Measurements from ENCODE around the gene TAC4.

The TAC4 gene

DNA sequence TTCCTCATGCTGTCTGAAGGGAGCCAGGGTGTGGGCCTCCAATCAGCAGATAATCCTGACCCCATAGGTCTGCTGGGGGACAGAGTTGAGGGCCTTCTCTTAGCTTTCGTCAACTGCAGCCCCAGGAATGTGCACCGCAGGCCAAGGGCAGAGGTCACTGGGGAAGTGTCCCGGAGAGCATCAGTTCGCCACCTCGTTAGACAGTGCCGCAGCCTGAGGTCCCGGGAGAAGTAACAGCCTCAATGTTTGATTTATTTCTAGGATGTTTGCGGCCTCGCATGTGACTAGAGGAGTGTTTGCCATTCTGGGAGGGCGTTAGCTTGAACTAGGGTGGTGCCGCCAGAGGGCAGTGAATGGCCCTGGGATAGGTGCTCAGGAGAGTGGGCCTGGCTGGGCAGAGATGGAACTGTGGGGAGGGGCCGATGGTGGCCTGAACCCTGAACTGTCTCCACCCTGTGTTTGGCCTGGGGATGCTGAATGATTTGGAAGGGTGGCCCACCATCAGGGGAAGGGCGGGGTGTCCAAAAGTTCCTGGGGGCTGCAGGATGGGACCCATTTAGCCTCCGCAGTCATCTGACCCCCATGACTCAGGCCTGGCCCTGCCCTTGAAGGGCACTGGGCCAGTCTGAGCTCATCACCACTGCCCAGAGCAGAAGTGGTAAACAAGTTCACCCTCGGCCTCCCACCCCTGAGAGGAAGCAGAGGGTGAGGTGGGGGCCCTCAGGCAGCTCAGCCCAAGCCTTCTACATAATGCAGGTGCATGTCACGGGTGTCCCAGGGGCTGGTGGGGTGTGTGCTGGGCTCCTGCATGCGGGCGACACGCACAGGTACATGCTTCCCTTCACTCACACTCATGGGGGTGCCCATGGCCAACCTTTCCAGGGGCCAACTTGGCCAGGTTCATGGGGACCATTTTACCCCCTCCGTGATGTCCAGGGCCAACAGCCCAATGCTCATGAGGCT lies 12.4 kb upstream of the TAC4 start:
- Mint-ChIP-seq H3K27me3 (peaks cover 10% of the 10 kb centered on the region), H3K4me1 (peaks cover 4% of the 10 kb centered on the region), H3K9me3 (no peaks in the 10 kb centered on the region), H3K4me3 (no peak overlapping the region), H3K27ac (no peak overlapping the region)
- ATAC-seq (no peak), DNase-seq (no peak)

DNA sequence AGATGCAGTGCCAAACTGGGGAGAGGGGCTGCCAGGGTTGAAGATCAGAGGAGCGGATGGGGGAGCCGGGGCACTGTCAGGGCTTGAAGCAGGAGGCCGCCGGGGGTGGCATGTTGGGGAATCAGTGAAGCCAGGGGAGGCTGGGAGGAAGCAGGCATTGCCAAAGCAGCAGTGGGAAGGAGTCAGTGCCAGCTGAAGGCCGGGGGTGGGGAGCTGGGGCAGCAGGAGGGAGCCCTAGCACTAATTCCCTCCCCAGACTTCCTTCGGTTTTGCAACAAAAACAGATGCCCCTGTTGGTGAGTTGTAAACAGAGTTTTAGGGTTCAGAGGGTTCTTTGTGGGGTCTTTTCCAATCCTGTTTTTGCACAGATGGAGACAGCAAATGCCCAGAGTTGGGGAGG lies 10.9 kb upstream of the TAC4 start:
- Mint-ChIP-seq H3K4me1 (peaks cover 4% of the 10 kb centered on the region), H3K4me3 (no peak overlapping the region), H3K27me3 (peaks cover 10% of the 10 kb centered on the region), H3K9me3 (no peaks in the 10 kb centered on the region), H3K27ac (no peak overlapping the region)
- DNase-seq (no peak), ATAC-seq (no peak)

DNA sequence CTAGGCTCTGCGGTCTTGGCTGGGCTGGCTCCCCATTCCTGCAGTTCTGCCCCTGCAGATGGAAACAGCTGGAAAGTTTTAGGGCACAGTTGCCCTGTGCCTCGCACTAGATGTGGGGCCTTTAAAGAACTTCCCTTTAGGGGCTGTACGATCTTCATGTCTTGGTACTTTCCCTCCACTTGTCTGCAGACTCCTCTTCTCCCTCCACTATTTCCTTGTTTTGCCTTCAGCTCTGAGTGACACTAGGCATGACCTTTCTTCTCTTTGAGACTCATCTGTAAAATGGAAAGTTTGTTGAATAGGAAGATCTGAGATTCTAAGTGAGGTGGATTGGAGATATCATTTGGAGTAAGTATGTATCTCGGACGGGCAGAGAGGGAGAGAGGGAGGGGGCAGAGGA lies 6.3 kb upstream of the TAC4 start:
- ATAC-seq (no peak), DNase-seq (no peak)
- Mint-ChIP-seq H3K27me3 (peaks cover 10% of the 10 kb centered on the region), H3K9me3 (no peaks in the 10 kb centered on the region), H3K4me1 (peaks cover 20% of the 10 kb centered on the region), H3K27ac (no peak overlapping the region), H3K4me3 (no peak overlapping the region)

DNA sequence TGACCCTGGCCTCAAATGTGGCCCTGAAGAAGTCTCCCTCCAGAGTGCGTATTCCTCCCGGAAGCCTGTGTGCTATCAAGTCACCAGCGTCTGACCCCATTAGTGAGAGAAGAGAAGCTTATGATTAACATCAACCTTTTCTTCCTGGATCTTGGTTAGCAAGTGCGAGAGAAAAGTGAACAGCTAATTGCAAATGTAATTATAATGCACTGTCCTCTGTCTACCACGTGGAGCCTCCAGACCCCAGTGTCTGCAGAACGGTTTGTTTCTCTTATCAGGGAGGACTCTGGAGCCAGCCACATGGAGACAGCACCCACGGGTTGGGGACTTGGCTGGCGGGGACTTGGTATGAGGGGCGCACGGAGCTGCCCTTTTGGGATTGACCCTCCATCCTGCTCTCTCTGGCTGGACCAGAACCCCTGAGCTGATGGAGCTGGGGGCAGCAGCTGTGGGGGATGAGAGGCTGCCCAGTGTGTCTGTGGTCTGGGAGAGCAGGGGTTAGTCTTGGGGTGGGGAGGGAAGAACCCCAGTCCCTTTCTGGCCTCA lies 5.7 kb upstream of the TAC4 start:
- Mint-ChIP-seq H3K9me3 (no peaks in the 10 kb centered on the region), H3K4me3 (no peak overlapping the region), H3K4me1 (peaks cover 20% of the 10 kb centered on the region), H3K27me3 (peaks cover 5% of the 10 kb centered on the region), H3K27ac (no peak overlapping the region)
- ATAC-seq (no peak), DNase-seq (no peak)

DNA sequence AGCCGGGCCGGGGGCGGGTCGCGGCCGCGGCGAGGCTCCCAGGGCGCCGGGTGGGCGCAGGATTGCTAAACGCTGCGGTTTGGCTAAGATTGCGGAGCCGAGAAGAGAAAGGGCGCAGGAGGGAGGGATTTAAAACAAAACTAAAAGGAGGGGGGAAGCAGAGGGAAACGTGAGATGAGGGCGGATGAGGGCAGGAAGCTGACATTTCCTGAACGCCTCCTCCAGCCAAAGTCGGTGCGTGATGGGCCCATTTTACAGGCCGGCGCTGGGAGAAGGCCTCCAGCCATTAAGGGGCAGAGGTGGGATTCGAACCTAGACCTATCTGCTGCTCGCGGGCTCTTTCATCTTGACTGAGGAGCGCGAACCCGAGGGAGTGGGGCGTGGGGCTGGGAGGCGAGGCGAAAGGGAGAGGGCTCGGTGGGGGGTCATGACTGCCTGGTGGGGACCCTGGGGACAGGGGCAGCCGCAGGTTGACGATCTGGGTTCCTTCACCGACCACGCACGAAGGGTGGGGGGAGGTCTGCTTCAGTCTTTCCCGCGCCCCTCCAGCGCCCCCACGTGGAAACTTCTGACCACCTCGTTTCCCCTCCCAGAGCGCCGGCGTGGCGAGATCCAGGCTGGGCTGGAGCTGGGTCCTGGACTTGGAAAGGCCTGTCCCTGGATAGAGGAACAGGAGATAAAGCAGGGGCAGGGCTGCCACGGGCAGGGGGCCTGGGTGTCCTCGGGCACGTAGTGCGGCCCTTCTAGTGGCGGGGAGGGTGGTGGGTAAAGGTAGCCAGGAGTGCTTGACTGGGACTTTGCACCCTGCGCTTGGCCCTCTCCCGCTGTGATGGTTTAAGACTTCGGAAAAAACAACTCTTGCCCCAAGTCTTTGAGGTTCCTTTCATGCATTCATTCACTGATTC lies 3.8 kb upstream of the TAC4 start:
- H3K4me1 Mint-ChIP-seq, result peaks cover 20% of the 10 kb centered on the region
- peak overlapping the region; percentile 77 to 91 for H3K27ac Mint-ChIP-seq
- no peaks in the 10 kb centered on the region for H3K9me3 Mint-ChIP-seq
- H3K4me3 Mint-ChIP-seq, result peak overlapping the region; percentile 83 to 85
- peak; percentile 59 to 67 for DNase-seq
- peak; percentile 73 for ATAC-seq
- H3K27me3 Mint-ChIP-seq, result no peaks in the 10 kb centered on the region

DNA sequence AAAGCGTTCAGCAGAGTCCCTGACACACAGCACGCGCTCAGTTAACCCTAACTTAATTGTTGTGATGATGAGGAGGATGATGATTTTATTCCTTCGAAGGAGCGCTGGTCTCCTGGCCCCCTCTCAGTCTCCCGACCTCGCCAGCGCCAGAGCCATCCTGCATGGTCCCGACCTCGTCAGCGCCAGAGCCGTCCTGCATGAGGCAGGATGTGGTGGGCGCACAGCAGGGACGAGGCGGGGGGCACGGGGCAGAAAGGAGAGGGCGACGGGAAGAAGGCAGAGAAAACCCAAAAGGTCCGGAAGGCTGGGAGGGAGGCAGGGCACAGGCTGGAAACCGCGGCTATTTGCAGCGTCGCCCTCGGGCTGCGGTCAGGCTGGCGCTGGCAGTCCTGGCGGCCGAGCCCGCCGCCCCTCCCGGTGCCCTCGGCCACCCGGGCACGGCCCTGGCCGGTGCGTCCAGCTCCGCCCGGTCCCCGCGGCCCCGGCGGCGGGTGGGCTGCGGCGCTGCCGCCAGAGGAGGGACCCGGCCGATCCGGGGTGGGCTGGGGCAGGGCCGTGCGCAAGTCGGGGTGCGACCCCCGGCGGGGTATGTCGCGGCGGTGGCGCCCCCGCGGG lies 3.0 kb upstream of the TAC4 start:
- H3K27ac Mint-ChIP-seq, result peak overlapping the region in 1 of 2 donors; percentile 71
- peak overlapping the region; percentile 91 to 94 for H3K4me3 Mint-ChIP-seq
- H3K27me3 Mint-ChIP-seq, result no peaks in the 10 kb centered on the region
- no peaks in the 10 kb centered on the region for H3K9me3 Mint-ChIP-seq
- peak; percentile 32 for ATAC-seq
- peaks cover 20% of the 10 kb centered on the region for H3K4me1 Mint-ChIP-seq
- no peak for DNase-seq

DNA sequence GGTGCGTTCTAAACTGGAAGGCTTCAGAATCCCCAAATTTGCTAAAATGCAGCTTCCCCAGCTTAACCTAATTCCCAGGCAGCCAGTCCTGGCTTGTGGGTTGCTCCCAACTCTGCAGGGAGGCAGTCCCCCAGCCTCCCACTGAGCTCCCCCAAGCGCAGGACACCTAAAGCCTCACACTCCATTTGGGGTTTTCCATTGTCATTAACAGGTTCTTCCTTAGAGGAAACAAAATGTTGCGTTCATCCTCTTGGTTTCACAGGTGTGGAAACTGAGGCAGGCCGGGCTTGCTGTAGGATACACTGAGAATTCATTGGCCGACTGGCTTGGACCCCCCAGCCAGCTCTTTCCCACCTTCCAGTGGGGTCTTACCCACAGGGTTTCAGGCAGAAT lies 2.3 kb upstream of the TAC4 start:
- no peaks in the 10 kb centered on the region for H3K27me3 Mint-ChIP-seq

DNA sequence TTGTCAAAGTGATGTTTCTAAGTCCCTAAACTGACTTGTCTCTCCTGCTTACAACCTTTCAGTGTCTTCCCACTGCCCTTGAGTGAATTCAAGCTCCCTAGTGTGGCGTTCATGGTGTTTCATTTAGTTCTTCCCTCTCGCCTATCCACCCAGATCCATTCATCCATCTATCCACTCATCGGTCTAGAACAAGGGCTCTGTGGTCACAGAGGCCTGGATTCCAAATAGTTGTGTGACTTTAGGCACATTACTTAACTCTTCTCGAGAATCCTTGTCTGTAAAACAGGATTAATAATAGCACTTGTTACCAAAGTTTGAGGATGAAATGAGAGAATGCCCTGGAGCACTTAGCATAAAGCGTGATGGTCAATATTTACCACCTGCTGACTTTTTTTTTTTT lies 870 bp upstream of the TAC4 start:
- no peak overlapping the region for H3K4me3 Mint-ChIP-seq
- peaks cover 27% of the 10 kb centered on the region for H3K4me1 Mint-ChIP-seq
- no peak overlapping the region for H3K27ac Mint-ChIP-seq
- no peak for DNase-seq
- no peaks in the 10 kb centered on the region for H3K27me3 Mint-ChIP-seq
- ATAC-seq, result no peak
- H3K9me3 Mint-ChIP-seq, result no peaks in the 10 kb centered on the region

More for the DNA sequence above, 2.3 kb upstream of the TAC4 start:
- Mint-ChIP-seq H3K9me3 (no peaks in the 10 kb centered on the region), H3K4me3 (peak overlapping the region in 1 of 2 donors; percentile 91), H3K27ac (no peak overlapping the region), H3K4me1 (peaks cover 22% of the 10 kb centered on the region)
- ATAC-seq (no peak), DNase-seq (no peak)

DNA sequence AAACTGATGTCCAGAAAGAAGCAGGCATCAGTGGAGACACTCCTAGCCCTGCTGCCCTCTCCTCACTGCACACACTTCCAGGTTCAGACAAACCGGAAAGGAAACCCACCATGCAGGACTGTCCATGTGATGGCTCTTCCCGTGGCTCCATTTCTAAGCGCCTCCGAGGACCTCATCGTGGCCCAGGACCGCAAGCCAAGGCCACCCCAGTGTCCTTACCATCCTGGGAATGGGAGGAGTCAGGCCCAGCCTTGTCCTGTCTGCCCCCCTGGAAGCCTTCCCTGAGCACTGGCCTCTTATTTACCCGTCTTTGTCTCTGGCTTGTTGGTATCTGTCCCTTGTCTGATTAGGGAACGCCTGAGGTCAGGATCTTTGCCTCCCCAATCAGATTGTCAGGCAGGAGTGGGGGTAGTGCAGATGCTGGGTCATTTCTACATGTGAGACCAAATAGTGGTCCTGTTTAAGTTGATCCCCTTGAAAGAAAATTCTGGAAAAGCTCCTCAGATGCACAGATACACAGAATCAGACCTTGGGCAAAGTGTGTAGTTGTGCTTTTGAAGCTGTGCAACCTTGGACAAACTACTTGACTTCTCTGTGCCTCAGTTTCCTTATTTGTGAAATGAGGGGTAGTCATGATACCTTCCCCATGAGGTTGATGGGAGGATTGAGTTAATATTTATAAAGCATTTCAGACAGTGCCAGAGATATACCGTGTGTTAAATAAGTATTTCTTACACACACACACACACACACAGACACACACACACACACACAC lies 744 bp downstream of the TAC4 start:
- DNase-seq, result no peak
- no peak overlapping the region for H3K4me3 Mint-ChIP-seq
- H3K4me1 Mint-ChIP-seq, result peaks cover 23% of the 10 kb centered on the region

DNA sequence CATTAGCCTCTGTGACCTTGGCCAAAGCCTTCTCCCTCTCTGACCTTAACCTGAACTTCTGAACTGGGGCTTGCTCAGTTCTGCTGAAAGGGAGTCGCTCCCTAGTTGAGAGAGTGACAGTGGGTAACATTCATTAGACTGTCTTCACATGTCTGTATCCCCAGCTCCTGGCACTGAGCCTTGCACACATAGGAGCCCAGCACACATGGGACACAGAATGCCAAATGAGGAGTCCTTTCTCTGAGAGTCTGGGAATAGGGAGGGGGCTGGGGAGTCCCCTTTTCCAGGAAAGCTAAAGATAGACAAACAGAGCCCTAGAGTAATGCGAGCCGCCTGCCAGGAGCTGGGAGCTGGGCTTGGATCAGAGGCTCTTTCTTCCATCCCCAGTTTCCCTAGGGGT lies 2.5 kb downstream of the TAC4 start:
- H3K27ac Mint-ChIP-seq, result peak overlapping the region; percentile 5 to 57
- H3K4me1 Mint-ChIP-seq, result peaks cover 7% of the 10 kb centered on the region
- DNase-seq (no peak), ATAC-seq (no peak)
- H3K9me3 Mint-ChIP-seq, result no peaks in the 10 kb centered on the region
- H3K27me3 Mint-ChIP-seq, result no peaks in the 10 kb centered on the region
- H3K4me3 Mint-ChIP-seq, result no peak overlapping the region

More for the DNA sequence above, 744 bp downstream of the TAC4 start:
- no peak overlapping the region for H3K27ac Mint-ChIP-seq
- ATAC-seq, result no peak
- no peaks in the 10 kb centered on the region for H3K27me3 Mint-ChIP-seq
- H3K9me3 Mint-ChIP-seq, result no peaks in the 10 kb centered on the region

DNA sequence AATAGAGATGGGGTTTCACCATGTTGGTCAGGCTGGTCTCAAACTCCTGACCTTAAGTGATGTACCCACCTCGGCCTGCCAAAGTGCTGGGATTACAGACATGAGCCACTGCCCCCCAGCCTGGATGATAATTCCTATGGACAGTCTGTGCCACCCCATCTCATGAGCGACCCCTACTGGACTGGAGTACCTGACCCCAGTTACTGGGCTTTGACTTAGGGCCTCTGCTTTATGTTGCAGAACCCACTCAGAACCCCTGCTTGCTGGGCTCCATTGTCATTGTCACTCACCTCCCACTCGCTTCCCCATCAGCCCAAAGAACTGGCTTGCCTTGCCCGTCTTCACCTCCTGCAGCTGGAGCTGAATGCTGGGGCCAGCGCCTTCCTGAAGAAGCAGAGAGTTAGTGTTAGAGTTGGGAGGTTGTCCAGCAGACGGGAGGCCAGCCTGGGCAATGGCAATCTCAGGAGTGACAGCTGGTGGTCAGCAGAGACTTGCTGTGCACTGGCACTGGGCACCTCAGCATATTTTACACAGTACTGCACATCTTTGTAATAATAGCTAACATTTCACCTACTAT lies 4.0 kb downstream of the TAC4 start:
- Mint-ChIP-seq H3K4me3 (no peak overlapping the region), H3K4me1 (peaks cover 7% of the 10 kb centered on the region), H3K27me3 (no peaks in the 10 kb centered on the region), H3K9me3 (no peaks in the 10 kb centered on the region), H3K27ac (peak overlapping the region in 1 of 2 donors; percentile 2)
- no peak for DNase-seq
- ATAC-seq, result no peak

DNA sequence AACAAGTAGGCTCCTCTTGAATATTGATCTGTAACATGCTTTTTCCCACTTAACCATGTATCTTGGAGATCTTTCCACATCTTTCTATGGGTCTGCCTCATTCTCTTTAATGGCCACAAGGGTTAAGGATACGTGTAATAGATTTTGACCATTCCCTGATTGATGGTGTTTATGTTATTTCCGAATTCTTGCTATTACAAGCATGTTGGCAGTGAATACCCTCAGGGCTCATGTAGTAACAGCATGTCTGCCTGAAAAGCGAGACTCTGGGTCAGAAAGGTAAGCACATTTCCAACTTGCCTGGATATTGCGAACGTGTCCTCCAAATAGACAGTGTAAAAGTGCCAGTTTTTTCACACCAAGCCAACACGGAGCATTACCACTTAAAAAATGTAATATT lies 5.0 kb downstream of the TAC4 start:
- Mint-ChIP-seq H3K27me3 (no peaks in the 10 kb centered on the region), H3K27ac (no peak overlapping the region), H3K4me1 (peaks cover 7% of the 10 kb centered on the region), H3K9me3 (no peaks in the 10 kb centered on the region), H3K4me3 (no peak overlapping the region)
- DNase-seq (no peak), ATAC-seq (no peak)

DNA sequence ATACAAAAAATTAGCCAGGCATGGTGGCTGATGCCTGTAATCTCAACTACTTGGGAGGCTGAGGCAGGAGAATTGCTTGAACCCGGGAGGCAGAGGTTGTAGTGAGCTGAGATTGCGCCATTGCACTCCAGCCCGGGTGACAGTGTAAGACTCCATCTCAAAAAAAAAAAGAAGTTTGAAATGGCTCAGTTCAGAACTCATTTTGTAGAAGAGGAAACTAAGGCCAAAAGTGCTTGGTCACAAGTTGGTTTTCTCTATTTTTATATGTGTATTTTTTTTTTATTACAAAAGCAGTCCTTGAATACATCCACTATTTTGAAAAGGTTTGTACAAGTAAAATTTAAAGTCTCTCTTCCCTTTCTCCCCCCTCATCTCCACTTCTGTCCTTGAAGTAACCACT lies 5.5 kb downstream of the TAC4 start:
- Mint-ChIP-seq H3K27ac (no peak overlapping the region), H3K9me3 (no peaks in the 10 kb centered on the region), H3K4me1 (peaks cover 7% of the 10 kb centered on the region), H3K4me3 (no peak overlapping the region), H3K27me3 (no peaks in the 10 kb centered on the region)
- DNase-seq, result no peak
- ATAC-seq, result no peak

DNA sequence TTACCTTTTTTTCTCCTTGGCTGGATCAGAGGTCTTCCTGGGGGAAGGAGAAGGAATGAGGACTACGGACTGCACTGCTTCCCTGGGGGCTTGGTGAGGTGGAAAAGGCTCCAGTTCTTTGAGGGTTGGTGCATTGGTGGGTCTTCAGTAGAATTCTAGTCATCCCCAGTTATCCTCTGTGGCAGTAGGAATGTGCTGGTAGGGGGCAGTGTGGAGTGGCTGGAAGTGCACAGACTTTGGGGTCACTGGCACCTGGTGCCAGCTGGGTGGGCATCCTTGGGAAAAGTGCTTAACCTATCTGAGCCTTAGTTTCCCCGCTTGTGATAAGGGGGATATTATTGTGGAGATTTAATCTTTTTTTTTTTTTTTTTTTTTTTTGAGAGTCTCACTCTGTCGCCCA lies 6.3 kb downstream of the TAC4 start:
- DNase-seq, result no peak
- Mint-ChIP-seq H3K4me1 (peaks cover 7% of the 10 kb centered on the region), H3K9me3 (no peaks in the 10 kb centered on the region), H3K4me3 (no peak overlapping the region), H3K27ac (no peak overlapping the region), H3K27me3 (no peaks in the 10 kb centered on the region)
- ATAC-seq, result no peak

All from stimulated activated naive CD8-positive, alpha-beta T cell treated with anti-CD3 and anti-CD28 coated beads, Interleukin-15, amount 100 ng/mL, for 72 hours (primary cell).